ENCODE measurements around the gene KIF21A. TPM values are rescaled to one million over a fixed set of nuclear protein-coding genes. Genes with fewer than 3 reads are reported as not detected.

Gene KIF21A, protein sequence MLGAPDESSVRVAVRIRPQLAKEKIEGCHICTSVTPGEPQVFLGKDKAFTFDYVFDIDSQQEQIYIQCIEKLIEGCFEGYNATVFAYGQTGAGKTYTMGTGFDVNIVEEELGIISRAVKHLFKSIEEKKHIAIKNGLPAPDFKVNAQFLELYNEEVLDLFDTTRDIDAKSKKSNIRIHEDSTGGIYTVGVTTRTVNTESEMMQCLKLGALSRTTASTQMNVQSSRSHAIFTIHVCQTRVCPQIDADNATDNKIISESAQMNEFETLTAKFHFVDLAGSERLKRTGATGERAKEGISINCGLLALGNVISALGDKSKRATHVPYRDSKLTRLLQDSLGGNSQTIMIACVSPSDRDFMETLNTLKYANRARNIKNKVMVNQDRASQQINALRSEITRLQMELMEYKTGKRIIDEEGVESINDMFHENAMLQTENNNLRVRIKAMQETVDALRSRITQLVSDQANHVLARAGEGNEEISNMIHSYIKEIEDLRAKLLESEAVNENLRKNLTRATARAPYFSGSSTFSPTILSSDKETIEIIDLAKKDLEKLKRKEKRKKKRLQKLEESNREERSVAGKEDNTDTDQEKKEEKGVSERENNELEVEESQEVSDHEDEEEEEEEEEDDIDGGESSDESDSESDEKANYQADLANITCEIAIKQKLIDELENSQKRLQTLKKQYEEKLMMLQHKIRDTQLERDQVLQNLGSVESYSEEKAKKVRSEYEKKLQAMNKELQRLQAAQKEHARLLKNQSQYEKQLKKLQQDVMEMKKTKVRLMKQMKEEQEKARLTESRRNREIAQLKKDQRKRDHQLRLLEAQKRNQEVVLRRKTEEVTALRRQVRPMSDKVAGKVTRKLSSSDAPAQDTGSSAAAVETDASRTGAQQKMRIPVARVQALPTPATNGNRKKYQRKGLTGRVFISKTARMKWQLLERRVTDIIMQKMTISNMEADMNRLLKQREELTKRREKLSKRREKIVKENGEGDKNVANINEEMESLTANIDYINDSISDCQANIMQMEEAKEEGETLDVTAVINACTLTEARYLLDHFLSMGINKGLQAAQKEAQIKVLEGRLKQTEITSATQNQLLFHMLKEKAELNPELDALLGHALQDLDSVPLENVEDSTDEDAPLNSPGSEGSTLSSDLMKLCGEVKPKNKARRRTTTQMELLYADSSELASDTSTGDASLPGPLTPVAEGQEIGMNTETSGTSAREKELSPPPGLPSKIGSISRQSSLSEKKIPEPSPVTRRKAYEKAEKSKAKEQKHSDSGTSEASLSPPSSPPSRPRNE (N-terminal part only)
- total RNA-seq, result 385 TPM

DNA sequence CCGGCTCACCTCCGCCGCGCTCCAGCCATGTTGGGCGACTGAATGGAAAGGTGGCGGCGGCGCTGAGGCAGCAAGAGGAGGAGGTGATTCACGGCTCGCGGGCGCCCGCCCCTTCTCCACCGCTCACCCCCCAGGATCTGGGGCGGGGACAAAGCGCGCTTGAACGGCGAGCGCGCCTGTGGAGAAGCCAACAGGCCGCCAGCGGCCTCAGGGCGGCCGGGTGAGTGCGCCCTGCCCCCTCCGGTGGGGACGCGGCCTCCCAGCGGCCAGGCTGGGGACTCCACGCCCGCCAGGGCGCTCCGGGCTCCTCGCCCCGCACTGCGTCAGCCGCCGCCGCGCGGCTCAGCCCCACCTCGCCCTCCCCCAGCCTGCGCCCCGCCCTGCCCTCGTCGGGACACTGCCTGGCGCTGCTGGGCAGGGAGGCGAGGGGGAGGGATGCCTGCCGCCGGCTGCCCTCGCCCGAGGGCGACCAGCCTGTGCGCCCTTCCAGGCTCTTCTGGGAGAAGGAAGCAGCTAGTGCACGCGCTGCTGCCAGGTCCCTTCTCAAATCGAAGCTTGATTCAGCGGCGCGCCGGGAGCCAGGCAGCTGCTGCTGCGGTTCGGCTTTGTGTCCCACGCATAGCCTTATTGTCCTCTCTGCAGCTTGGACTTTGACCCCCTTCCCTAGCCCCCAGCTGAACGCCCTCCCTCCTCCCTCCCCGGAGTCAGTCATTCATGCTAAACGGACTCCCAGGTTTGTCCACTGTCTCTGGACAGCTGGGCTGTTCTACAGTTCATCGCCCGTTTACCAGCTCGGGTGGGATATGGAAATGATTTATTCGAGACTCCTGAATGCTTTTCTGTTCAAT, at the start of gene KIF21A:
KIF21A (minus strand) TSS at position 40 of the 848 bp plus-strand sequence. CDS start 150 bp downstream, outside the sequence.

Other genes with a start within 250 kb of the KIF21A start
- 18.8 TPM for gene ABCD2, start 176.7 kb upstream of the KIF21A start, total RNA-seq

Data from parietal lobe (tissue), 1 donor.